Heart left ventricle (tissue), 16 donors: ENCODE measurements around the gene SIGMAR1. TPM values are rescaled to one million over a fixed set of nuclear protein-coding genes. Genes with fewer than 3 reads are reported as not detected.
A peak's percentile ranks its signal among the peaks of the same experiment; 100 is the strongest.

ENCODE experiments used
- ATAC-seq, 4 donors: fragments of 200-7000 bp; cut with Tn5 transposase; one replicate each; pipeline ENCODE4 v1.9.1; 2020 to 2022; ENCODE audit warnings: moderate library complexity in 4 of 4, mild to moderate bottlenecking in 3 of 4, moderate number of reproducible peaks in 1 of 4
- DNase-seq, 5 donors: peaks; one replicate each; pipeline ENCODE4 v3.0.0-alpha.2; 2020
- H3K27ac ChIP-seq, 12 donors: fragments of 200-600 bp; sonication (generic) in 4 of 12; one replicate each; pipeline versions ENCODE4 v1.5.0 to v1.8.0; 2016 to 2022; ENCODE audit warnings: mild to moderate bottlenecking in 2 of 12
- H3K27me3 ChIP-seq, 9 donors: fragments of 200-600 bp; sonication (generic) in 2 of 9; one replicate each; pipeline versions ENCODE4 v1.5.1 to v1.8.0; 2016 to 2022; ENCODE audit warnings: mild to moderate bottlenecking in 3 of 9
- H3K36me3 ChIP-seq, 9 donors: fragments of 200-600 bp; sonication (generic) in 2 of 9; one replicate each; pipeline versions ENCODE4 v1.5.0 to v1.8.0; 2018 to 2022; ENCODE audit warnings: mild to moderate bottlenecking in 2 of 9
- H3K4me1 ChIP-seq, 12 donors: fragments of 200-600 bp; sonication (generic) in 4 of 12; one replicate each; pipeline versions ENCODE4 v1.5.0 to v1.8.0; 2016 to 2022; ENCODE audit warnings: mild to moderate bottlenecking in 3 of 12
- H3K4me3 ChIP-seq, 12 donors: fragments of 200-600 bp; sonication (generic) in 4 of 12; one replicate each; pipeline versions ENCODE4 v1.5.0 to v1.8.0; 2017 to 2022; ENCODE audit warnings: mild to moderate bottlenecking in 9 of 12, moderate library complexity in 4 of 12
- H3K9me3 ChIP-seq, 12 donors: fragments of 200-600 bp; sonication (generic) in 4 of 12; one replicate each; pipeline versions ENCODE4 v1.5.0 to v1.8.0; 2016 to 2022; ENCODE audit warnings: mild to moderate bottlenecking in 1 of 12
- CTCF ChIP-seq, 12 donors: fragments of 200-600 bp; sonication (generic) in 4 of 12; IDR thresholded peaks; one replicate each; pipeline versions ENCODE4 v1.5.0 to v1.8.0; 2018 to 2022; ENCODE audit warnings: antibody characterized with exemption in 12 of 12, mild to moderate bottlenecking in 5 of 12
- POLR2A ChIP-seq, 2 donors: fragments of 450-650 bp; IDR thresholded peaks; one replicate each; pipeline ENCODE4 v1.6.1; 2017; ENCODE audit warnings: antibody characterized with exemption in 2 of 2, mild to moderate bottlenecking in 2 of 2, moderate library complexity in 2 of 2
- WGBS, 4 donors: extraction: QIAGEN DNeasy Blood & Tissue Kit in 2 of 4; methylation state at CpG; one replicate each; pipeline versions ENCODE4 v1.1.5 to v1.1.7; 2013 to 2018; 5-methylcytosine and 5-hydroxymethylcytosine counted together
- intact Hi-C, 10 donors: fragments of 100-400 bp; cut with DNase I; formaldehyde crosslinking; loops; one replicate each; pipeline versions ENCODE4 v1.11.1 to v1.14.2; 2022
- polyA plus RNA-seq, 2 donors: library from polyadenylated mRNA; stranded (reverse); fragments of 200-250 nt; gene quantifications; one replicate each; pipeline ENCODE4 v1.2.3, GENCODE V29; 2013
- total RNA-seq, 9 donors: library from RNA; depleted of rRNA in 2 of 9; stranded (reverse); fragments of >200 nt in 2 of 9; fragmentation: NEBNext Ultra II Directional in 3 of 9; extraction: Animal tissue kit (Norgen Biotek cat#: 25700) in 3 of 9; gene quantifications; one replicate each; pipeline versions ENCODE4 v1.1.0 to v1.2.4, GENCODE V29; 2016 to 2023
- donor health status: ischemic (EF 13 %, LVEDD 7.1; RV severe dilation, severe dysfunction).
- donor health status: healthy with polysubstance abuse.
- donor health status: DM: no; HTN: yes; CAD: no.
- donor health status: DM: no; HTN: no; CAD: no.
- donor health status: ischemic (EF 25% LVEDD 6.9; RV normal size, moderate dysfunction).
- donor health status: ischemic (EF 25% LVEDD 5.7; RV mildly dilated, moderate dysfunction).
- donor health status: healthy.
- donor health status: DM: yes; HTN: yes; CAD: no.
- donor health status: ischemic (EF 35%, LVEDD 5.7; RV mildly dilated, moderate dysfunction).
- donor health status: nonischemic (EF 11% LVEDD 7.7; RV severe dilation, severe dysfunction).
- donor health status: DM: yes; HTN: yes; CAD: no.
- donor health status: PGD.
- donor health status: ischemic (EF 29% LVEDD 5.4; RV normal size, mild dysfunction).
- donor health status: nonischemic (EF 23%, LVEDD 6.1; RV moderate dilation, normal function).

SIGMAR1 gene
- total and polyA plus RNA-seq, 11 donors = 17.0 to 55.3 (median 24.9) TPM

- 81 to 96% (median 83%) methylated on average over 3 to 4 of the region's 4 CpGs for WGBS, 4 donors
- H3K36me3 ChIP-seq = peaks cover 0 to 3% (median 0%) of the 10 kb centered on the region in 9 donors
- H3K4me3 ChIP-seq = no peak overlapping the region
- H3K27ac ChIP-seq = peak overlapping the region in 1 of 12 donors; percentile 67
- H3K9me3 ChIP-seq = no peaks in the 10 kb centered on the region
- TF ChIP-seq CTCF (IDR thresholded peaks at IDR 0.05) (no peak), POLR2A (IDR thresholded peaks at IDR 0.05) (no peak)
- intact Hi-C loops = no loop called here
- peaks cover 0 to 23% (median 0%) of the 10 kb centered on the region in 12 donors for H3K4me1 ChIP-seq
- DNase-seq (no peak), ATAC-seq (no peak)
- H3K27me3 ChIP-seq = no peaks in the 10 kb centered on the region
Observed at GRCh38 chr9:34685591-34685990, 48.0 kb upstream of the SIGMAR1 start.

- intact Hi-C loops = no loop called here
- Histone ChIP-seq H3K9me3 (no peaks in the 10 kb centered on the region), H3K4me3 (no peak overlapping the region), H3K27ac (no peak overlapping the region), H3K36me3 (peaks cover 0 to 3% (median 0%) of the 10 kb centered on the region in 9 donors), H3K27me3 (no peaks in the 10 kb centered on the region), H3K4me1 (peaks cover 0 to 22% (median 0%) of the 10 kb centered on the region in 12 donors)
- ATAC-seq (no peak), DNase-seq (no peak)
- TF ChIP-seq CTCF (IDR thresholded peaks at IDR 0.05) = no peak
- TF ChIP-seq POLR2A (IDR thresholded peaks at IDR 0.05) = no peak
- 88 to 100% (median 94%) methylated on average over 4 of the region's 4 CpGs for WGBS, 4 donors
Observed at GRCh38 chr9:34684816-34685215, 47.2 kb upstream of the SIGMAR1 start.

GRCh38 chr9:34684145-34684544 is 46.6 kb upstream of the SIGMAR1 start:
- DNase-seq (no peak), ATAC-seq (no peak)
- intact Hi-C loops = no loop called here
- WGBS, 4 donors = 84 to 94% (median 92%) methylated on average over 4 of the region's 4 CpGs
- H3K36me3 ChIP-seq = peaks cover 0 to 3% (median 0%) of the 10 kb centered on the region in 9 donors
- H3K9me3 ChIP-seq = no peaks in the 10 kb centered on the region
- no peaks in the 10 kb centered on the region for H3K27me3 ChIP-seq
- H3K4me3 ChIP-seq = no peak overlapping the region
- peaks cover 0 to 22% (median 0%) of the 10 kb centered on the region in 12 donors for H3K4me1 ChIP-seq
- H3K27ac ChIP-seq = no peak overlapping the region
- TF ChIP-seq CTCF (IDR thresholded peaks at IDR 0.05) = no peak
- TF ChIP-seq POLR2A (IDR thresholded peaks at IDR 0.05) = no peak

GRCh38 chr9:34675869-34676268 is 38.3 kb upstream of the SIGMAR1 start:
- intact Hi-C loops = no loop called here
- Histone ChIP-seq H3K27me3 (no peaks in the 10 kb centered on the region), H3K36me3 (no peaks in the 10 kb centered on the region), H3K27ac (no peak overlapping the region), H3K4me3 (no peak overlapping the region), H3K9me3 (no peaks in the 10 kb centered on the region), H3K4me1 (no peaks in the 10 kb centered on the region)
- DNase-seq (no peak), ATAC-seq (no peak)
- no peak for TF ChIP-seq CTCF (IDR thresholded peaks at IDR 0.05)
- TF ChIP-seq POLR2A (IDR thresholded peaks at IDR 0.05) = no peak
- 96 to 100% (median 98%) methylated on average over 2 of the region's 2 CpGs for WGBS, 4 donors
